HG02885 (cell line): ENCODE data around the gene UTP20.
A peak's percentile ranks its signal among the peaks of the same experiment; 100 is the strongest.

Source experiments
- ATAC-seq: cut with Tn5 transposase; IDR thresholded peaks from one replicate; pipeline ENCODE4 v1.9.1; 2021; ENCODE audit warnings: mild to moderate bottlenecking; ENCODE audit not compliant: unreplicated experiment, poor library complexity

UTP20 gene

DNA sequence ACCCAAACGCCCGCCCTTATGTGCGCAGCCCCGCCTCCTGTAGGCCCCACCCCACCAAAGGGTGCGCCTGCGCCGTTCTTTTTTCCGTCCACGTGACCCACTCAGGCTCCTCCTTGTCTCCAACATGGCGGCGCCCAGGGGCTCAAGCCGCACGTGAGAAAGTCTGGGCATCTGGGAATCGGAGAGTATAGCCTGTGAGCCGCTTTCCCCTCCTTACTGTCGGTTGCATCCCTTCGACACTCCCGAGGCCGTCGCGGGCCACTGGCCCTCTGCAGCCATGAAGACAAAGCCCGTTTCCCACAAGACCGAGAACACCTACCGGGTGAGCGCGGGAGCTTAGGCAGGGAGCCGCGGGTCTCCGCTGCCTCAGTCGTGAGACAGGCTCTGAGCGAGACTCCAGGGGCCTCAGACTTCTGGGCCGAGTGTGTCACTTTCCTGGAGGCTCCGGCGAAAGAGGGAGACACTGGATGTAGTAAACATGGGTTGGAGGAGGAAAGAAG, at the start of gene UTP20:
Gene UTP20, plus strand, starts transcription at position 100 of the 500 bp plus-strand sequence. Its CDS starts 178 bp downstream, at position 278.
- ATAC-seq, result peak; percentile 100

DNA sequence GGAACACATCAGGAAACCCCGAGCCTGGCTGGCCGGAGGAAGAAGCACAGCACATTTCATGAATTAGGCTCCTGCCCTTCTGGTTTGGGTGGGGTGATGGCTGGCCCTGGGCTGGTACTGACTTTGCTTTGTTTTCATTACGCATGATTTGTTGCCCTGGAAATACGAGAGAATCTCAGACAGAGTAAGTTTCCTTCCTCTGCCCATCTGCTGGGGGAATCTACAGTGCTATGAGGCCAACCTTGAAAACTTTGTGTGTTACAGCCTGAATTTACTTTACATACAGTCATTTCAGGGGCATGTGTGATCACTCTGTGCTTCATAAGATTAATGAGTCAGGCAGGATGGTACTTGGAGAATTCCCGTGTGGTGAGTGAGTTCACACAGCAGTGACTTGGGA, 49.4 kb upstream of the UTP20 start:
- no peak for ATAC-seq

DNA sequence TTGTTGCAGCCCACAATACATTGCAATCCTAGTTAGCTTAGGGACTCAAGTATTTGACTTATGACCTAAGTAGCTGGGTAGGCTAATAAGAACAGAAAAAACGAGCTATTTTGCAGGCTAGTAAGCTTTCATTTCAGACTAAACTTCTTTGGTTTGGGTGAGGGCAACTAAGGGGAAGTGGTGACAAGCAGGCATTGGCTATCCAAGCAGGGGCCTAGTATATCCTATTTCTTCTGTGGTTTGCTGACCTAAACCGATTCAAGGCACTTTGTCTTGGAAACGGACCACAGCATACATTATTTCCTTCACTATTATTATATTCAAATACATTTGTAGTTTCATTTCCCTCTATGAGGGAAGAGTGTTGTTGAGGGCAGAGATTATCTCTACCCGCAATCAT, 48.3 kb upstream of the UTP20 start:
- ATAC-seq, result no peak

DNA sequence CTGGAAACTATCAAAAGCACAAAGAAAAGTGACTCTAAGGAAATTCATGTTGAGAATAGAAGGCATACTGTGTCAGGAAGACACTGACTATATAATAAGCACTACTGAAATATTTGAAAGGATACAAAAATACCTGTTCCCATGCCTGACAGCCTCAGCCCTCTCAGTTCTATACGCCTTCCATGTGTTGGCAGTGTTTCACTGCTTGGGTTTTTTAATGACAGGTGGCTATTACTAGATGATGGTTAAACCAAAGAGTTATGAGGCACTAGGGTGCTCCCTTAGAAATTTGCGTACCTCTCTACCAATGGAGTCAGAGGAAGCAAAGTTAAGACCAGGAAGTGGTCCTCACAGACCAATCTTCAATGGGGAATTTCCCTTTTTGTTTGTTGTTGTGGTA, 44.2 kb upstream of the UTP20 start:
- no peak for ATAC-seq

DNA sequence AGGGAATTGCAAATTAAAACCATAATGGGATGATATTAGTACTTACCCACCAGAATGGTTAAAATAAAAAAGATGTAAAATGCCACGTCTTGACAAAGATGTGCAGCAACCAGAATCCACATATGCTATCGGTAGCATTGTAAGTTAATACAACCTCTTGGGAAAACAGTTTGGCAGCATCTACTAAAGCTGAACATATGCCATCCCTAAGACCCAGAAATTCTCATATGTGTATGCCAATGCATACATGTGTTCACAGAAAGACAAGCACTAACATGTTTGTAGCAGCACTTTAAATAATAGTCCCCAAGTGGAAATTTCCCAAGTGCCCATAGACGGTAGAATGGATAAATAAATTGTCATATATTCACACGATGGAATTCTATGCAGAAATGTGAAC, 41.6 kb upstream of the UTP20 start:
- no peak for ATAC-seq

DNA sequence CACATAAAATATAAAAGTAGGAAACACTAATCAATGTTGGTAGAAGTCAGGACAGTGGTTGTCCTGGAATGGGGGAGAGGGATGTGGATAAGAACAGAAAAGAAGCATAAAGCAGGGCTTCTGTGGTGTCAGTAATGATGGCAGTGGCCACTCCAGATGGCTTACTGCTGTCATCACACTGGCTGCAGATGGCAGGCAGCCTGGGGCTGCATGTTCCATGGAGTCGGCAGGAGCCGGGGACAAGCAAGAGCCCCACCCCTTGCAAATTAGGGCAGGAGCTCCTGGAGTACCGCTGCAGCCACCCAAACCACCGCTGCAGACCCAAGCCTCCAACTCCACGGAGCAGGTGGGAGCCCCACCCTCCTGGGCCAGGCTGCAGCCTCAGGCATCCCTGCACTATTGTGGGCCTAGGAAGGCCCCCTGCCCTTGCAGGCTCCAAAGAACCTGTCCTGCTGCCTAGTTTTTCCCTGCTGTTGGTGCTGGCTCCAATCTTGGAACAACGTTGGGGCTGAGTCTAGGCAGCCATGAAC, 41.0 kb upstream of the UTP20 start:
- no peak for ATAC-seq

DNA sequence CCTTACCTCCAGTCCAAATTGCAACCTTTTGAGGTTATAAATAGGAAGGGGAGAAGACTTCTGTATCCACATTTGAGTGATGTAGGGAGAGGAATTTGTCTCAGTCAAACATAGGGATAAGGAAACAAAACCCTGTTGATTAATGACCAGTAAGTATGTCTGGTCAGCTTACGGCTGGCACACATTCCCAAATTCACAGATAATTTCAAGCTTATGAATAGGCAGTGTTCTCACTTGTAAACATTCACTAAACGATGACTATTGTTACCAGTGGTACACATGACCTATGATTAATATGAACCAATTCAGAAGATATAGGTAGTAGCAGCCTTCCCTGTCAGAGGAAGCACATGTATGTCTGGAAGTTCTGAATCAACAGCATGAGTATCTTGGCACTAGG, 36.8 kb upstream of the UTP20 start:
- ATAC-seq, result no peak

DNA sequence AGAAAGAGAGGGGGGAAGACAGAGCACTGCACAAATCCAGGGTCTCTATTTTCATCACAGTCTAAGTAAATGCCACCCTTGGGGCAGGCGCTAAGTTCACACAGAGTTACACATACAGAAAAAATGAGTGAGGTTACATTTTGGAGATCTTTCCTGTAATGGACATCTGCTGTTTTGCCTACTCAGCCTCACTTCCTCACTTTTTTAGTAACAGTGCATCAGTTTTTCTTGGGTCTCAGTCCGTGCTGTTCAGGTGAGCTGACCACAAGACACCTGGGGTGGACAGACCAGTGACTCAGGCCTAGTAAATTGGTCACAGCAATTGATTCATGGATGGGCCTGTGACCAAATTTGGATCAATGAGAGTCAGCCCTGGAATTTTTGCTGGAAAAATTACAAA, 36.3 kb upstream of the UTP20 start:
- ATAC-seq, result no peak

DNA sequence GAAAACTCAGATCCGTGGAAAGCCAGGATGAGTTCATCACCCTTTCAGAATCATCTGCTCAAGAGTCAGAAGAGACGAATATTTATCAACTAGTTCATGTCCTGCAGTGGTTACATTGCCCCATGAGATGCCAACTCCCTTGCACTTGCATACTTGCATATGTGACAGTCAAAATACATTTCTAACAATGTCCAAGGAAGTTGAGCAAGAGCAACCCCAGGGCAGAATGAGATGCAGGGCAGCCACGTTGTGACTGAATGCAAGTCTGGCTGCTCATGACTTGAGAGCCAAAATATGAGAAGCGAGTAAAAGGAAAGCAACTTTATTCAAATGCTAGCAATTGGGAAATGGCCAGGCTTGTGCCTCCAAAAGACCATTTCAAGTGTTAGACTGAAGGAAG, 23.6 kb upstream of the UTP20 start:
- no peak for ATAC-seq

DNA sequence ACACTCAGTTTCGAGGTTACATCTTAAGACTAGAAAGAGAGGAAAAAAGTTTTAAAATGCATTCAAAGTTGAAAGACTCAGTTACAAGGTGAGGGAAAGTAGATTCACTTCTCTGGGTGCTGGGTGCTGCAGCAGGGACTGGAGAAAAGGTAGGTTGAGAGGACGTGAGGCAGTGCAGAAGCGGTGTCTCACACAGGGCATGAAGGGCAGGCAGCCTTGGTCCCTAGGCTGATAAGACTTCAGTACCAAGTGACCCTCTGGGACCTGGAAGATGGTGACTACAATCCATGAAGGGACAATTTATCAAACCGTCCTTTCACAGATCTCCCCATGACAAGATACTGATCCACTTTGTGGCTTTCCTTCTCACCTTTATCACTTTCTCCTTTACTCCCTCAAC, 22.5 kb upstream of the UTP20 start:
- no peak for ATAC-seq

DNA sequence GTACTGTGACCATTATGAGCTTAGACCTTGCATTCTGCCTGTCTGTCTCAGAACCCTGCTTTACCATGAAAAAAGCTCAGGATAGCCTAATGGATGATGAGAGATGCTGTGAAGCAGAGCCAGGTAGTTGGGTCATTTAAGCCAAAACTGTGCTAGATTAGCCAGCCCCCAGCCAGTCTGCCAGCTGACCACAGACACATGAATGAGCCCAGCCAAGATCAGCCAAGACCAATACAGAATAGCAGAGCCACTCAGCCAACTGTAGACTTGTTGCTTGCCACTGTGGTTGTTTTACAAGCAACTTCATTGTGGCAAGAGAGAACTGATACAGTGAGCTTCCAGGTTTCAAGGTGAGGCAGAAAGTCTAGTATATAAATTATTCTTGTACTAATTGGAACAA, 12.8 kb upstream of the UTP20 start:
- ATAC-seq, result no peak

DNA sequence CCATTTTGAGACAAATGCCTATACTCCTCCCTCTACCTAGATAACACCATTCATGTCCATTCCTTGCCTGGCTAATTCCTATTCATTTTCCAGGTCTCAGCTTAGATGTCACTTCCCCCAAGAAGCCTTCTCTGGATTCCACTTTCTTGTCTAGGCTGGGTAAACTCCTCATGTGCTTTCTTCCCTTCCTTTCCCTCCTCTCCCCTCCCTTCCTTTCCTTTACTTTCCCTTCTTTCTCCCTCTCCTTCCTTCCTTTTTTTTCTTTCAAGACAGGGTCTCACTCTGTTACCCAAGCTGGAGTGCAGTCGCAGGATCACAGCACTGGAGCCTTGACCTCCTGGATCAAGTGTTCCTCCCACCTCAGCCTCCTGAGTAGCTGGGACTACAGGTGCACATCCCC, 3.5 kb upstream of the UTP20 start:
- ATAC-seq, result no peak

DNA sequence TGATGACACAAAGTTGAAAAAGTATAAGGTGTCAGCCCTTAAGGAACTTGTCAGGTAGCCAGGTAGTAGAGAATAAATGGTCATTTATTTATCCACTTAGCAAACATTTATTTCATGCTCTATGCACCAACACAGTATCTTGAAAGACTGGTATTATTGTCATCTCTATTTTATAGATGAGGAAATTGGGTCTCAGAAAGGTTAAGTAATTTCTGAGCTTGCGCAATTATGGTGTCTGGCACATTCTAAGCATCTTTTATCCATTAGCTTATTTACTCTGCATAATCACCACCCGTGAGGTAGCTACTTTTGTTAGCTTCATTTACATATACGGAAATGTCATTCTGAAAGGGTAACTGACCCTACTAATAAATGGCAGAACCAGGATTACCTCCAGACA, 2.5 kb upstream of the UTP20 start:
- ATAC-seq, result no peak

DNA sequence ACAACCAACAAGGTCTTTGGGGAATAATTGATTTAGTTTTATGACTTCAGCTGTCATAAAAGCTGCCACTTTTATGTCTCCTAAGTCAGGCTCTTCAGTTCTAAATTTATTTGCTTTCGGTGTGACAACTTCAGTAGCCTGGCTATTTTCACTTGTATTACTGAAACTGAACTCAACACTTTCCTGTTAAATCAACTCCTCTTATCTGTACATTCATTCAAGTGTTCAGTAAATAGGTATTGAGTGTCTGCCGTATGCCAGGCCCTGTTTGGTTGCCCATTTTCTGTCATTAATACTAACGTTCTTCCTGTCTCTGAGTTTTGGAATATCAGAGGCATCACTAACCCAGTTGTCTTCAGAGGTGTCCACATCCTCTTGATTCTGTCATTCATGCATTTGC, 7.5 kb downstream of the UTP20 start:
- no peak for ATAC-seq

DNA sequence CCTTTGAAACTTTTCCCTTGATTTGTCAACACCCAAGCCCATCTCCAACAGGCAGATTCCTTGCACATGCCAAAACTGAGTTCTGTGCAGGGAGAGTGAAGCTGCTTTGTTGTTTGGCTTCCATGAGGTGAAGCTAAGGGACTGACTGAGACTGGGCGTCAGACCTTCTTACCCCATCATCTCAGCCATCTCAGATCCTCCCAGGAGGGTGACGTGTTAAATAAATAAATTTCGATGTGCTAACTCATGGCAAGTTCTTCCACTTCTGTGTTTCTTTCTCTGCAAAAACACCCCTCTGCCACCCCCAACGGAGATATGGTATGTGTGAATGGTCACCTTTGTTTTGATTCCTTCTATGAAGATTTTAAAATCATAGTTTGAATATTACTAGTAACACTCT, 17.8 kb downstream of the UTP20 start:
- ATAC-seq, result no peak

DNA sequence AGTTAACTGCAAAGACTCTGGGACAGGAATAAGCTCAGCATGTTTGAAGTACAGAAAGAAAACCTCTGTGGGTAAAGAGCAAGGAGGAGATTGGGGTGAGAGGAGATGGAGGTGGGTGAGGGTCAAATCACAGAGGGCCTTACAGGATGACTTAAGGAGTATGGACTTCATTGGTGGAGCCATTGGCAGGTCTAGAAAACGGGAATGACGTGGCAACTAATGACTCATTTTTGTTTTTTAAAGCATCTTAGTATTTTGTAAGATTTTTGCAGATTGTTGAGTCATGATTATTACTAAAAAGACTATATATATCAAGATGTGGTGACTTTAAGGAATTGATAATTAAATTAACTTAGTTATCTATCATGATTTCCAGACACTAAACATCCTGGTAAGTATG, 18.5 kb downstream of the UTP20 start:
- no peak for ATAC-seq

DNA sequence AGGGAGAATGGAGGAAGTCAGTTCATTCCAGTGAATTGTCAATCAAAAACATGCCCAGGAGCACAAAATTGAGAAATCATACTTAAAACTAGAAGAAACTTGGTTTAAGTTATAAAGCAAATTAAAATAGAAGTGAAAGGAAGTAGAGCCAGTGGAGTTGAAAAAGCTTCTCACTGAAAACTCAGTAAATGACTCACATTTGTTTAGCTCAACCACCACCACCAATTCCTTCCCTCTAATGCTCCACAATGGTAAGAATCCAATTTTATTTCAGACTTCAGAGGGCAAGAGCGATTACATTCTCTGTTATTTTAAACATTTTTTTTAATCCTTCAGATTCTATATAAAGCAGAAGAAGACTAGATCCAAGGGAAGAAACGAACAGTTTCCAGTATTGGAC, 19.4 kb downstream of the UTP20 start:
- ATAC-seq, result no peak

DNA sequence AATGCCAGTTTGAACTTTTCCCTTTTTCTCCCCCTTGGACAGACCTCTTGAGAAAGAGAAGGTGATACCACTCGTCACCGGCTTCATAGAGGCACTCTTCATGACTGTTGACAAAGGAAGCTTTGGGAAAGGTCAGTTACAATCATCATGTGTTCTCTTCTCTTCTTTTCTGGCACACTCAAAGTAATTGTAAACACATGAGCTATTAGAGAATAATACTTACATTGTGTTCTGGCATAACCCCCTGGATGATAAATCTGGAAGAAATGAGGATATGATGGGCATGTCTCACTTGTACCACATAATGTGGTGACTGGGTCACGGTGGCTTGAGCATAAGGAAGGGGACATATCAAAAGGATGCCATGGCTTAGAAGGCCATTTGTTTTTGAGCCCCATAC, 20.0 kb downstream of the UTP20 start:
- no peak for ATAC-seq

DNA sequence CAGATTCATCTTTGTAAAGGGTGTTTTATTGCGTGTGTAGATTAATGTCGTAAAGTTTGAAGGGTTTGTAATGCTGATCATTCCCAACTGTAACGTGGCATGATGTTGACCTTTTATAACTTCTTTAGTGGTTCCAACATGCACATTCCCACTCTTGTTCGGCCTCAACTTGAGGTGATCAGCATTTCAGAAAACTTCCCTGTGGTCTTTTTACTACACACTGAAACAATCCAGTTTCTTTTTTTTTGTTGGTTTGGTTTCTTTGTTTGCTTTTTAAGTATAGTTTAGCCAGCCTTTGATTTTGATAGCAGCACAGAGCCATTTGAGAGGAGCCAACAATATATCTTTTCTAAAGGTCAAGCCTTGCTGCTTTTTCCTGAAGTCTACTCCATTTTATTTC, 22.8 kb downstream of the UTP20 start:
- no peak for ATAC-seq

DNA sequence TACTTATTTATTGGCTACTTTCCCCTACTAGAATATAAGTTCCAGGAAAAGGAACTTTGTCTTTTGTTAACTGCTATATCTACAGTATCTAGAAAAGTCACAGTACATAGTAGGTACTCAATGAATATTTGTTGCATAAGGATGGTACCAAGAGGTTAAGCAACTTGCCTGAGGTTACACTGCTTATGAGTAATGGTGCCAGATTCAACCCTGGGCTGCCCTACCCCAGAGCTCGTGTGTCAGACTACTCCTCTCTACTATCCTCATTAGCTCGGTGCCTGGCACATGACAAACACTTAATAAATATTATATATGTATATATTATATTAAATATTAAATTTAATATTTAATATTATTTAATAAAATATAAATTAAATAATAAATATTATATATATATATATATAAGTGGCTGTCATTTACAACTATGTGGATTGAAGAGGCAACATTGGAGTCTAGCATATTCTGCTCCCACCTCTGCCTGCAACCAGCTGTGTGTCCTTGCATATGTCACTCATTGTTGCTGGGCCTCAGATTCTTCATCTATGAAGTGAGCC, 25.4 kb downstream of the UTP20 start:
- no peak for ATAC-seq

DNA sequence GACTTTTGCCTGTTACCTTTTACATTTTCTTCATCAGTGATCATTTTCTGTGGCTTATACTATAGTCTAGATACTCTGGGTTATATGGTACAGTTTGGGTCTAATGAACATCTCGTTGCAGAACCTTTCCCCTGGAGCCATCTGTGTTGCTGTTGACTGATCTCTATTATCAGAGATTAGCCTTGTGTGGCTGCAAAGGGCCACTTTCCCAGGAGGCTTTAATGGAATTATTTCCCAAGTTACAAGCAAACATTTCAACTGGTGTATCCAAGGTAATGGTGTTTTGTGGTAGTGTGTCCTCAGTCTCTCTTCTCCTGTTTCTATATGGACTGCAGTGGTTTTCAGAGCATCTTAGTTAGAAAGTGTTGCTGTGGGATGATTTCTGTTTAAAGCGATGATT, 25.9 kb downstream of the UTP20 start:
- no peak for ATAC-seq

DNA sequence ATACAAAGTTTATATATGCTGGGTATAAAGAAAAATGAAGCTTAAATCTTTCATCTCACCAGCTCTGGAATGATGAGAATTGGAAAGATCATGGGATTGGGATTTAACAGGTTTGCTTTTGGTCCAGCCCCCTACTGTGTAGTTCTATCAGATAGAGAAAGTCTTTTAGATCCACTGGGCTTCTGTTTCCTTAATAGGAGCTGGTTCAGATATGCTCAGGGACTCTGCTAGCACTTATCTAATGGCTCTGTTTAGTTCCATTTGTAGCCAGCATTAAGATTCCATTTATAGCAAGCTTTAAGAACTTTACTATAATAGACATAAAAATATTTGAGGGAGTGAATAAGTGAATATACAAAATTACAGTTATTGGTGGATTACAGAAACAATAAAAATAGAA, 42.6 kb downstream of the UTP20 start:
- ATAC-seq, result no peak

DNA sequence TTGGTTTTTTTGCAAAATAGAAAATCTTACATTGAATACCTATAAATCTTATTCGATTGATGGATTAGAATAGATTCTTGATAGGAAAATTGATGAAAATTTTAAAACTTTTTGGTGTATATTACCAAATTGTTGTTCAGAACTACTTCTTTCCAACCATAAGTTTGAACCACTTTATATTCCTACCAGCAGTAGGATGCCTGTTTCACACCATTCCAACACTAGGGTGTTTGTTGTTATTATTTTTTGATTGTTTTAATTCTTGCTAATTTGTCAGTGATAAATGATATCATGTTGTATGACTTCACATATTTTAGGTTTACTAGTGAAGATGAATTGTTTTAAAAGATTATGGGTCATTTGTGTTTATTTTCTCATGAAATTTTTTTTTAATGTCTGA, 43.4 kb downstream of the UTP20 start:
- no peak for ATAC-seq
